Measurements from ENCODE around the gene CPNE4.
"Not testable (repeated sequence)": the region's sequence is repeated elsewhere in the genome, so short reads cannot be mapped to it uniquely, and the experiment has no call there.

CPNE4 gene

DNA sequence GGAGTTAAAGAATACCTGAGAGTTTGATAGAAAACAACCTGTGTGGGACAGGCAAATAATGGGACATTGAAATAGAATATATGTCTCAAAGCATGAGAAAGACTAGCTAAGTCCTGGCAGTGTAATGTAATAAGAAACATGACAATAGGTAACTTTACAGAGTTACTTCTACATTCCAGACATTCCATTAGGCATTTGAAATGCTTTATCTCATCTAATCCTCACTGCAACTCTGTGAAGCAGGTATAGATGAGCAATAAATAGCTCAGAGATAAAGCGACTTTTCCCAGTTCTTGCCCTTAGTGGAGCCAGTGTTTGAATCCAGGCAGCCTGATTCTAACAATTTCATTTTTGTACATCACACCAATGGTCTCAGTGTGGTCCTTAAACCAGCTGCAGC is 76.8 kb downstream of the CPNE4 start:
- FAIRE-seq = no peak

DNA sequence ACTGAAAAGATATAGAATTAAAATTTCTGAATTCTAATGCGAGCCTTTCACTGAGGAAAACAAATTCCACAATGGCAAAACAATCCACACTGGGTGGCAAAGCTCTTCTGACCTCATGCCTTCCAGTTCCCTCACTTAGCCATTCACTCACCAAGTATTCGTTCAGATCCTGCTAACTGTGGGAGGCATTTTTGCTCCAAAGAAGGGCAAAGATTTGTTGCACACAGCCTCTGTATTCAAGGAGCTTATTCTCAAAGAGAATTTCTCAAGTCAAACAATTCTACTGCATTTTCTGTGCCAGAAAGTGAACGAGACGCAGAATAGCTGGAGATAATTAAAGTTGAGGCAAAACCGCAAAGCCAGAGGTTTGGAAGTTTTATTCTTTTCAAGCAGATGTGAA is 77.3 kb downstream of the CPNE4 start:
- FAIRE-seq = no peak

DNA sequence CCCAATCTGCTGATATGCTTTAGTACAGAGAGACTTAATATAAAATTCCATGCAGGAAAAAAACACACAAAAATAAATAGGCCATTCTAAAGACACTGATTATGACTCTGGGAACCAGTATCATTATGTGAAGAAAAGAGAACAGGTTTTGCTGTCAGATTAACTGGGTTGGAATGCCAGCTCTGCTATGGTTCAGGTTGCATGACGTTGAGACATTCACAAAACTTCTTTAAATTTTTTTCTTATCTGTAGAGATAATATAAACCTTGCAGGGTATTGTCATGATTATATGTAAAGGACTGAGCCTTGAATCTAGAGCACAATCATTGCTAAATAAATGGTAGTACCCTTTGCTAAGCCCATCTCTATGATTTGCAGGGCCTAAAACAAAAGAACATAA is 86.0 kb downstream of the CPNE4 start:
- no peak for FAIRE-seq

DNA sequence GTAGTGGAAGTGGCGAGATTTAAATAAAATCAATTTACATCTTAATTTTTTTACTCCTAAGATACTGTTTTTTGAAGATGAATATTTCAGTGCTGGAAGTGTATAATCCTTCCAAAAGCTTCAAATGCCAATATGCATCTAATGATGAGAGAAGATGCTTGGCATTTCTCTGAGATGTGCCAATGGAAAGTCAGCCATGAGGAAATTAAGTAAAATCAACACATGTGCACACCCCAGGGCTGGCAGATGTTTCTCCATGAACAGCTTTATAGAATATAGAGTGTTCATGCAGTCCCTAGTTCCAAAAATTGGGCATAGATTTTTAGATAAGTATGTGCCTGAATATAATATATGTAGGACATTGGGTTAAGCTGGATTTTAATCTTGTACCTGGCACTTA is 90.1 kb downstream of the CPNE4 start:
- FAIRE-seq = no peak

DNA sequence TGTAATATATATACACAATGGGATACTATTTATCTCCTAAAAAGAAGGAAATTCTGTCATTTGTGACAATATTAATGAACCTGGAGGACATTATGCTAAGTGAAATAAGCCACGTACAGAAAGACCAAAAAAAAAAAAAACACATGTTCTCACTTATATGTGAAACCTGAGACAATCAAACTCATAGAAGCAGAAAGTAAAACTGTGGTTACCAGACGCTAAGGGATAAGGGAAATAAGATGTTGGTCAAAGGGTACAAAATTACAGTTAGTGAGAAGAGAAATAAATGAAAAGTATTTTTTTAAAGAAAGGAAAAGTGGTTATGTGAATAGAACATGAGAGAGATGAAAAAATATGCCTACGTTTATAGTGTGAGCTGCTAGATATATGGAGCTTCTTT is 101.1 kb downstream of the CPNE4 start:
- no peak for FAIRE-seq

DNA sequence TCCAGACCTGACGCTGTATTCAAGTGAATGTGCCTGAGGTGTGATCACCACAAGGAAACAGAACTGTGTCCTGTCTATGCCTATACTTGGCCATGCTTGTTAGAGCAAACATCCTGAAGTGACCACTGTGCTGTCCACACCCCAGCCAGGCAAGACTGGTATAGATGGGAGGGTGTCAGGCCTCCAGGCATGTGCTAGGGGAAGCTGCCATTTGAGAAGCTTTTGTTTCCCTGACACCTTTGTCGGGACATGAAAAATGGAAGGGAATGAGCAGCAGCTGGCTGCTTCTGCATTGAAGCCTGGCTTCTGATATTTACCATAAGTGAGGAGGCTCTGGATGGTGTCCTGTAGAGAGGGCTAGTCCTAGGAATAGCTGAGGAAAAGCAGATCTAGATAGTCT is 106.2 kb downstream of the CPNE4 start:
- FAIRE-seq = no peak

DNA sequence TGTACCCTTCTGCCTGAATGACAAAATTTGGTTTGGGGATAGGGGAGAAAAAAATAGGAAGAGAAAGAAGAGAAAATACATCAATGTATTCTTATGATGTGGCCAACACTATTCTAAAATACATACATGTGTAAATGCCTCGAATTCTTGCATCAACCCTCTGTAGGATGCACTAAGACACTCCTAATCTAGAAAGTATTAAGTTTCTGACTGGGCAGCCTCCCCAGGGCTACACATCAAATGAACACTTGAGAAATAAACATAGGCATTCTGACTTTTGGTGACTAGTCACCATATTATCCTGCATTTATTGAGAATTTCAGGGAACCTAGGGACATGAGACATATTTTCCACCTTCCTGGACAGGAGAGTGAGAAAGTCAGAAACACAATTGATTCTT is 109.2 kb downstream of the CPNE4 start:
- no peak for FAIRE-seq

DNA sequence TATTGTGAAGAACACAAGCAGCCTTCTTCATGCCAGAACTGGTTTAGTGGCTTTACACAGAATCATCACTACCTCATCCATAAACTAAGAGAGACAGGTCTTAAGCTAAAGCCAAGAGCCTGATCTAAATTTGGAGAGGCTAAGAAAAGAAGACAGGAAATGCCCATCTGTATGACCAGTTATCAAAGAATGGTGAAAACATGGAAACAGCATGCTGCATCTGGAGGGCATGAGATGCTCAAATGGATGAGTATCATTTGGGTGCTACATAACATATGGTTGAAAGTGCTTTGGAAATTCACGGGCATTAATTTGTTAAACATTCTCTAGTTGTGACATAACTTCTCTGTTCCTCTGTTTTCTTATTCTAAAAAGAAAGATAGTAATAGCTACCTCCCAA is 112.5 kb downstream of the CPNE4 start:
- no peak for FAIRE-seq

DNA sequence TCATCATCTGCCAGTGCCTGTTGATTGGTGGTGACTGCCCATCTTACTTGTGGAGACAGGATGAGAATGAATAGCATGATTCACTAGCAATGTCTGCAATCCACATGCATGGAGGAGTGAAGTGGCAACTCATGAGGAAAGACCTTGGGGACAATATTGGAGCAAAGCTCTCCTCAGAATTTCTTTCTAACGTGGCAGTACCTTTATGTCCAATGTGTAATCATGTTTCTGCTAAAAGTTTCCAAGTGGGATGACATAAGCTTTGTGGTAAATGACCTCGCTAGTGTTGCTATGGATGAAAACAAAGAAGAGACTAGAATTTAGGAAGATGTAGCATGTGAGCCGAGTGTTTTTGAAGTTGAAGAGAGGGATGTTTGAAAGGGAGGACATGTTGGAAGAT is 117.8 kb downstream of the CPNE4 start:
- FAIRE-seq = no peak

DNA sequence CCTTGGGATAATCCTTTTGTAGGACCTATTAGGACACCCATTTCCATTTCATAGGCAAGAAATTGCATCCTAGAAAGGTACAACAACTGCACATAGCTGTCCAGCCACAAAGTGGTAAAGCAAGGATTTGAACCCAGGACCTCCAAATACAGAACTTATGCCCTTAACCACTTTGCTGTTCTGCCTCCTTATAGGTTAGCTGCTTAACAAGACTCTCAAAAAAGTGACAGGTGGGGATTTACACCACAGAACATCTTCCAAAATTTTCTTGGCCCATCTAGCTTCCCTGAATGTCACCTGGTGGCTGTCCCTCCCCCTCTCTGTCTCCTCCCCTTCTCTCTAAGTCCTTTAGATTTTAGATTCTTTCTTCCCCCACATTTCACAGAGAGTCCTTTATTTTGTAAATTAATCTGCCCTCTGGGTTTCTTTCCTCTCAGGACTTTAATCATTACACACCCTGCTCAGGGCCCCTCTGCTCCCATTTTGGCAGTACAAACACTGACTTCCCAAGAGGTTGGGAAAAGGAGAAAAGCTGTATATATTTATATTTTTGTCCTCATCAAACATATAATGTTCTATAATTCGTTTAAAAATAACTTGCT is 120.6 kb downstream of the CPNE4 start:
- no peak for FAIRE-seq

DNA sequence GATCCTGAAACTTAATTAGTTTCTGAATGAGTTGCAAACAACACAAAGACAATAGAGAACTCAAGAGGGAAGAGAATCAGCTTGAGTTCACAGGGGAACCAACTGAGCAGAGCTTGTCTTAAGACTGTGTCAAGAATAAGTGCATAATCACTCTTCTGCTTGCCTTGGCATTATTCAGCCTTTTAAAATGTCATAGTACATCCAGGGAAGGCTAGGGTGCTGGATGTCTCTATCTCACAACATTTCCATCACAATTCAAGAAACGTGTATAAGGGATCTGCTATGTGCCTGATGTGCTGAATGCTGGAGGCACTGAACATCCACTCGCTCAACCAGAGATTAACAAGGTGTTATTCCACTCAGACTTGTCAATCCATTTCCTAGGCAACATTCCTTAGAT is 122.6 kb downstream of the CPNE4 start:
- no peak for FAIRE-seq

DNA sequence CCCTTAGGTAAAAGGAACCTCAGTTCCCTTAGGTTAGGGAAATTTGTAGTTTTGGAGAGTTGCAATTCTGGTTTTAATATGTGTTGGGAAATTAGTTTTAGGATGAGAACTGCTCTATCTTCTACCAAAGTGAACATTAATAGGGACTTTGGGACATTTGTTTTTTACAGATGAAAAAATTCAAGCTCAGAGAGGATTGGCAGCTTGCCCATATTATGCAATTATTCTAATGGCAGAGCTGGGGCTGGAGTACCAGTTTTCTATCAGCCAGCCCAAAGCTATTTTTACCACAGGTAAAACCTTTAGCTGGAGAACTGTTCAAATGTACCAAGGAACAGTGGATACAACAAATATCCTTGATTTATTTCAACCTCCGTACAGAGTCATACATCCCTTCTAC is 127.0 kb downstream of the CPNE4 start:
- FAIRE-seq = no peak

DNA sequence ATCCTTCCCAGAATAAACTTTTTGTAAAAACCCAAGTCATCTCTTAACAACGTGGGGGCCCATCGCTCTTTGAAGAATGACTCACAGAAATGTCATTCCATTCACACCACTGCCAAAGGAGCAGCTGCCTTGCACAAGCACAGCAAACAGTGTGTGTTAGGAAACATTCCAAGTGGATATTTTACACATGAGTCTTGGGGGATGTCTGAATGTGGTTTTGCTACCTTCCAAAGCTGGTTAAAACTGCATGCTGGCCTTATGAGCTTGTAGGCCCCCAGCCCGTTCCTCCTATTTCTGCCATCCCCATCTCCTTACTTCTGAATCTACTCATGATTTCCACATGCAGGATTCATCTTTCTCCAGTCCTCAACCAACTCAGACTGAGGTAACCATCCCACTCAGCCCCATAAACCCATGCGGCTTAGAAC is 130.8 kb downstream of the CPNE4 start:
- FAIRE-seq = no peak

DNA sequence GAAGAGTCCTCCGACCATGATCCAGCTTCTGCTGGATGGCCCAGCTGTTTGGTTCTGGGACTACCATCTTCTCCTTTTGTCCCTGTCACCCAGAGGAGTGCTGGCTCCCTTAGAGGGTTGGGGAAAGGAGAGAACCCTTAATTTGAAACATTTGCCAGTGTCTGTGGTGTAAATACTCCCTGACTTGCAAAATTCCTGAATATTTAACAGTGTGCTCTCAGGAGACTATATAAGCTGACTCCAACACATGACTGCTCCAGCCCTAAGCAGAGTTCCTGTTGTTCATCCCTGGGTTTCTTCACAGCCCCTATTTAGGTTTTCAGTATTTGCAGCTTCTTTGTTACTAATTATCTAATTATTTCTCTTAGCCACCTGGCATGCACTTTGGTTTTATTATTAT is 133.1 kb downstream of the CPNE4 start:
- FAIRE-seq = no peak

DNA sequence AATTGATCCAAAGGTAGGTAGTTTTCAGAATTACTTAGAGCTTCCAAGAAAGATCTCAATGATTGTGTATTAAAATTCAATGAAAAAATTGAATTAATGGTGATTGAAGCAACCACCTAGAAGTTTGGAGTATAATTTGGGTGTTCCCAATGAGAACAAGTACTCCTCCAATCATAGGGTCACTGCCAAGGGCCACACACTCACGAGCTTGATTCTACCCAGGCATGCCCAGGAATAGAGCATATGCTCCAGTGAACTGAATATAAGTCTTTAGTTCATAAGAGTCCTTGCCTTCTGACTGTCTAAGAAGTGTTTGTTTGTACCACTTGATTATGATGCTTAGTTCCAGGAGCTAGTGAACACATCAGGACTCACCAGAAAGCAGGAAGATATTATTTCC is 133.9 kb downstream of the CPNE4 start:
- no peak for FAIRE-seq

DNA sequence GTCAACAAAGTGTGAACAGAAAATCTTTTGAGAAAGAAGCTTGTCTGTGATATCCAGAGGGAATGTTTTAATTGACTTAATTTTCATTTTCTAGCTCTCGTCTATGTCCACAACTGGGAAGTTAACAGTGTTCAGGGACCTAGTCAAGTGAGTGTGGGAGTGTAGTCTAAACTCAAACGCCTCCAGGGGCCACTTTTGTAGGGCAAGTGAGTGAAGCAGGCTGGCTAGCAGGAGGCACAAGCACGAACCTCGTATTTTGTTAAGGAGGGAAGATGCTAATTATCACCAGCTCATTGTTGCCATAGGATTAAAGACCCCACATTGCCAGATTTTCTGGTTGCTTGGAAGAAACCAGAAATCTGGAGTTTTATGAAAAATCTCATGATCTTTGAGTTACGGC is 135.8 kb downstream of the CPNE4 start:
- FAIRE-seq = no peak

DNA sequence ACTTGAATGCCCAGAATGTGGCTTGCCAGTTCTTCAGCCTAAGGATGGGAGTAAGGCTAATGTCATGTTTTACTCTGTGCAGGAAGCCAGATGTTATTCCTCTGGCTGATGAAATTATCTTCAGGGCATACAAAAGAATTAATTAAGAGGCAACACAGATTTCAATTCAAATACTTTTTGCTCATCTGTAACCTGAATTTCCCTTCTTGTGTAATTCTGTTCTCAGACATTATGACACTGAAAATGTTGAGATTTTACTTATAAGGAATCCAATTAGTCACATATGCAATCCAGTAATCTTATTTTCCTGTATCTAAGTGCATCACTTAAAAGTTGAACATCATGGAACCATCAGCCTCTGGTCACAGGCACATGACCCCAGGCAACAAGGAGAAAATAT is 136.5 kb downstream of the CPNE4 start:
- no peak for FAIRE-seq

DNA sequence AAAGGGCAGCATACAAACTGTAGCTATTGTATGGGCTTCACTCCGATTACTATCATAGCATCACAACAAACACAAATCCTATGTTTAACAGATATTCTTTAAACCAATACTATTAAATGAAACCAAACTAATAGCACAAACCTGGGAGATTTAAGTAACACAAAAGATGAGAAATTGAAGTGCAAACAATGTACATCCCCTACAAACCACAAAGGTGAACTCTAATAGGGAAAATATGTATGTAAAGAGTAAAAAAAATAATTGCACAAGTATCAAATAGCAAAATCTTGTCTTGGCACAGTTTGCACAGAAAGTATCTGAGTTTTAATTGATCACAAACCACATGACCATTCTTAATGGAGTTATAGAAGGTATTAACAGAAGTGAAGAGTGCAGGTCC is 138.5 kb downstream of the CPNE4 start:
- FAIRE-seq = no peak

DNA sequence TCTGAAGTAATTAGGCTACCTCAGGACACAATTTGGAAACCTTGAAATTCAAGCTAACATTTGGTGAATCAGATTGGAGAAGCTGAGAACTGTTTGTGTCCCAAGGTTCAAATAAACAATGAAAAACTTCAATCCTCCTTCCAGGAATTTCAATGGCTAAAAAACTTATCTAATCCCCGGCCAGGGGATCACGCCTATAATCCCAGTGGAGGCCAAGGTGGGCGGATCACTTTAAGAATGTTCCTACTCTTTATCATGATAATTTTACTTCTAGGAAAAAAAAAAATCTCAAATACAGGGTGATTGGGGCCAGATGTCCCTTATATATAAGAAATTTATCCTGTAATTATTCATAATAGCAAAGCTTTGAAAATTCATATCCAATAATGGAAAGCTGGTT is 139.0 kb downstream of the CPNE4 start:
- no peak for FAIRE-seq

DNA sequence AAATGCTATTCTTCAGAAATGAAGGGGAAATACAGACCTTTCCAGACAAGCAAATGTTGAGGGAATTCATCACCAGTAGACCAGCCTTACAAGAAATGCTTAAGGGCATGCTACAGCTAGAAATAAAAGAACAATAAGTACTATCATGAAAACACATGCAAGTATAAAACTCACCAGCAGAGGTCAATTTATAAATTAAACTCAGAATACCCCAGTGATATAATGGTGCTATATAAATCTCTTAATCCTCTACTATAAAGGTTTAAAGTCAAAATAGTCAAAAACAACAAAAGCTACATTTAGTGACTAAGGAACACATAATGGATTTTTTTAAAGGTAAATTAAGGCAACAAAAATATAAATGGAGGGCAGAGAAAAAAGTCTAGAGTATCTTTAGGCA is 142.5 kb downstream of the CPNE4 start:
- no peak for FAIRE-seq

DNA sequence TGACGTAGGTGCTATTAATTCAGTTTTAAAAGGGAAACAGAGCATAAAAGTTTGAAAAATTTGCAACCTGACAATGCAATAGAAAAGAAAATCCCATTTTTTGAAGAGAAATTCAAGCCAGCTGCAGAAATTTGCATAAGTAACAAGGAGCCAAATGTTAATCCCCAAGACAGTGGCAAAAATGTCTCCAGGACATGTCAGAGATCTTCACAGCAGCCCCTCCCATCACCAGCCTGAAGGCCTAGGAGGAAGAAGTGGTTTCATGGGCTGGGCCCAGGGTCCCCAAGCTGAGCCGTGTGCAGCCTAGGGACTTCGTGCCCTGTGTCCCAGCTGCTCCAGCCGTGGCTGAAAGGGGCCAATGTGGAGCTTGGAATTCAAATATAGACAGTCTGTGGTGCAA is 148.9 kb downstream of the CPNE4 start:
- FAIRE-seq = not testable (repeated sequence)

DNA sequence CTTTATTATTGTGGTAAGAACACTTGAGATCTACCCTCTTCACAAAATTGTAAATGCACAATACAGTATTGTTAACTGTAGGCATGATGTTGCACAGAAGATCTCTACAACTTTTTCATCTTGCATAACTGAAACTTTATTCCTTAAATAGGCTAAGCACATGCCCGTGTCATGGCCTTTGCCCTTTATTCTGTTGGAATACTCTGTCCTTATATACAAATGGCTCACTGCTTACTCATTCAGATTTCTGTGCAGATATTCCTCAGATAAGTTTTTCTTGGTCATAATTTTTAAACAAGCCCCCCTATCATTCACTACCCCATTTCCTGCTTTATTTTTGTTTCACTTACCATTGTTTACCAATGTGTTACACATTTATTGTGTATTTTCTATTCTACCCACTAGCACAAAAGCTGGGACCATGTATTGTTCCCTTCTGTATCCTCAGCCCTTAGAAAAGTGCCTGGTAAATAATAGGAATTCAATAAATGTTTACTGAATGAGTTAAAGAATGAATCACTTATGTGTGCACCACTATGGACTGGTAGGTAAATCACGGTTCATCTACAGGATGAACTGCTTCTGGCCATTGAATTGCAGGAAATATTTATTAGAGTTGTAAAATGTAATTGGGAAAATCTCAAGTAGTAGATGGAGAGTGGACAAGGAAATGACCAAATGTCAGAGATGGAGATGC is 151.0 kb downstream of the CPNE4 start:
- no peak for FAIRE-seq

DNA sequence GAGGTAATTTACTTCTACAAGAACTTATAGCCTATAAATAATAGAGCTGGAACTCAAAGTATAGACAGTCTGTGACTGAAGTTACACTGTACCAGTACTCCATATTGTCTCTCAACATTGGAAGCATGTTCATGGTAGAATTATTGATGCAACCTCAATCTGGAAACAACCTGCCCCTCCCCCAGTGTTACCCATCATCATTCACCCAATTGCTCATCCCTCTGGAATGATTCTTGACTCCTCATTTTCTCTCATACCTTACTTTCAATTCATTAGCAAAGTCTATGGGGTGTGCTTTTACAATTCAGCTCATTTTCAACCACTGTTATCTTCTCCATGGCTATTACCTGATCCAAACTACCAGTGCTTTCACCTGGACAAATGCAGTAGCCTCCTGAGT is 151.7 kb downstream of the CPNE4 start:
- FAIRE-seq = no peak

DNA sequence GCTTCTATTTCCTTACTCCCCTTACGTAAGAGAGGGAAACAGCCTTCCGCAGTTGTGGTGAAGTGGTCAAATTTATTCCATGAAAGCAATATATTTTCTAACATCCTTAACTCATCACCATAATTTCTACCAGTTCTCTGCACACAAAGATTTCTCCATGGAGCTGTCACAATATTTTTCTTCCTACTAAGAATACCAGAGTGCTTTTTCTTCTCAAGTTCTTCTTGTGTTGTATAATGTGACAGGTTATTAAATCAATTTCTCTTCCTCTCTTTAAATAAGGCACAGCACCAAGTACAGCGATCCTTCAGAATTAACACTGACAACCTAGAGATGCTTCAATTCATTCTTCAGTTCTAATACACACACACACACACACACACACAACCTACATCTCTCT is 153.0 kb downstream of the CPNE4 start:
- FAIRE-seq = no peak

DNA sequence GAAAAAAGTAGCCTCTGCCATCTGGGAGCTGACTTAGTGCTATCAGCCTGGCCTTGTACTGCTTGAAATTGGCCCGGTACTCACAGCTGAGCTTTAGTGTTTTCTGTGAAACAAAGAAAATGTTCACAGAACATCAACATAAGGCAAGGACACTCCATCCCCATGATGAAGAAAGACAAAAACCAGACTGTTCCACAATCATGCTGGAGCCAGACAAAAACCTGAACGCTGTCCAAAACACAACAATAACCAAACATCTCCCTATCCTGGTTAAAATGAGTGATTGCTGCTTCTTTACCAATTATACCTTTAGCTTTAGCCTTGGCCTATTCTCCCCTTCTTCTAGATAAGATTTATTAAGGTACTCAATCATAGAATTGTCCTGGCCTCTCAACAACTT is 153.9 kb downstream of the CPNE4 start:
- FAIRE-seq = no peak
